ENCODE measurements around the gene ZCCHC24. TPM values are rescaled to one million over a fixed set of nuclear protein-coding genes. Genes with fewer than 3 reads are reported as not detected.

The ZCCHC24 gene
- total and polyA plus RNA-seq, 7 donors: 11.2 to 112 (median 43.0) TPM

- Histone ChIP-seq H3K36me3 (ENCODE audit: insufficient read depth in 1 of 2, low read depth in 1 of 2) (peaks cover 0 to 9% of the 10 kb centered on the region in 2 donors), H3K4me1 (peaks cover 100% of the 10 kb centered on the region), H3K4me3 (no peak overlapping the region), H3K27ac (peak overlapping the region; percentile 86), H3K27me3 (ENCODE audit: insufficient read depth in 3 of 3, low read length in 2 of 3) (no peaks in the 10 kb centered on the region), H3K9me3 (no peaks in the 10 kb centered on the region)
- ATAC-seq: no peak
- TF ChIP-seq, protein P1, sequence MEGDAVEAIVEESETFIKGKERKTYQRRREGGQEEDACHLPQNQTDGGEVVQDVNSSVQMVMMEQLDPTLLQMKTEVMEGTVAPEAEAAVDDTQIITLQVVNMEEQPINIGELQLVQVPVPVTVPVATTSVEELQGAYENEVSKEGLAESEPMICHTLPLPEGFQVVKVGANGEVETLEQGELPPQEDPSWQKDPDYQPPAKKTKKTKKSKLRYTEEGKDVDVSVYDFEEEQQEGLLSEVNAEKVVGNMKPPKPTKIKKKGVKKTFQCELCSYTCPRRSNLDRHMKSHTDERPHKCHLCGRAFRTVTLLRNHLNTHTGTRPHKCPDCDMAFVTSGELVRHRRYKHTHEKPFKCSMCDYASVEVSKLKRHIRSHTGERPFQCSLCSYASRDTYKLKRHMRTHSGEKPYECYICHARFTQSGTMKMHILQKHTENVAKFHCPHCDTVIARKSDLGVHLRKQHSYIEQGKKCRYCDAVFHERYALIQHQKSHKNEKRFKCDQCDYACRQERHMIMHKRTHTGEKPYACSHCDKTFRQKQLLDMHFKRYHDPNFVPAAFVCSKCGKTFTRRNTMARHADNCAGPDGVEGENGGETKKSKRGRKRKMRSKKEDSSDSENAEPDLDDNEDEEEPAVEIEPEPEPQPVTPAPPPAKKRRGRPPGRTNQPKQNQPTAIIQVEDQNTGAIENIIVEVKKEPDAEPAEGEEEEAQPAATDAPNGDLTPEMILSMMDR (IDR thresholded peaks at IDR 0.05): no peak
- peak in 1 of 2 donors; percentile 6 for DNase-seq
- intact Hi-C loops (cut with DNase I): loop anchor here (5.0 kb wide), 1 partner anchor 40 kb away; no protein-coding TSS in a partner anchor
- 96 to 98% (median 97%) methylated on average over 7 of the region's 7 CpGs for WGBS, 3 donors
Observed at GRCh38 chr10:79402625-79402946, 42.8 kb downstream of the ZCCHC24 start.

DNA sequence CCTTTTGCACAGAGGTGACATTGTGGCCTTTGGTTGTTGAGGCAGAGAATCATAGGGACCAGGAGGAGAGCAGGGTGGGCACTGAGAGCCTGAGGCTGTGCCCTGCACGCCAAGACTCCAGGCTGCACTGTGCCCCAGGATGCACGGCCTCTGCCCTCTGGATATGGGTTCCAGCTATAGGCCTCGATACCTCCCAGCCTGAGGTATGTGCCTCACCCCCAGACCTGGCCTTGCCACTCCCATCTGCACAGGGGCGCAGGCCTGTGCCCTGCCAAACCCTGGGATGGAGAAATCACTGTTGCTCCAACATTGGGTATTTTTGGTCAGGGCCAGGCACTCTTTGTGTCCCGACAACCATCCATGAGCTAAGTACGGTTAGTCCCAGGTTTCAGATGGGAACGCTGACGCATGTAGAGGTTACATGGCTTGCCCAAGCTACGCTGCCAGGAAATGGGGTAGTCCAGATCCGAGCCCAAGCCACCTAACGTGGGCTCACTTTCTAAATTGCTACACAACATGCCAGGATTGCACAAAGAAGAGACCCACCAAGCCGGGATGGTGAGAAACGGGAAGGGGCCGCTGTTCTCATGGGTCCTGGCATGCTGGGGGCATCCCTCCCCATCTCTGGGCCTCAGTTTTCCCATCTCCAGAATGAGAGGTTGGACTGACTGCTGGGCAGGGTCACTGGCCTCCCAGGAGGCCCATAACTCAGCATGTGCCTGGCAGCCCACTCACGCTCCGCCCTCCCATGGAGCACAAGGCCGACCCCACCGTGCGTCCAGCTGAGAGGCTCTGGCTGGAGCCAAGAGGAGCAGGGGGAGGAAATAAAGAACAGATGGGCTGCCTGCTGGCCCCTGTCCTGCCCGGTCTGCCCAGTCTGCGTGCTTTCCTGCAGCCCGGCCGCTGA, 44.2 kb downstream of the ZCCHC24 start:
- intact Hi-C loops (cut with DNase I): loop anchor here (5.0 kb wide), 1 partner anchor 41 kb away; no protein-coding TSS in a partner anchor
- TF ChIP-seq, protein P1 (IDR thresholded peaks at IDR 0.05): no peak
- peaks cover 0 to 8% of the 10 kb centered on the region in 2 donors for H3K36me3 ChIP-seq (ENCODE audit: insufficient read depth in 1 of 2, low read depth in 1 of 2)
- H3K4me3 ChIP-seq: peak overlapping the region; percentile 20
- H3K9me3 ChIP-seq: no peaks in the 10 kb centered on the region
- no peaks in the 10 kb centered on the region for H3K27me3 ChIP-seq (ENCODE audit: insufficient read depth in 3 of 3, low read length in 2 of 3)
- 40 to 57% (median 44%) methylated on average over 23 of the region's 23 CpGs for WGBS, 3 donors
- ATAC-seq (peak; percentile 26 to 52 (median 40)), DNase-seq (peak; percentile 82 to 89)
- peaks cover 100% of the 10 kb centered on the region for H3K4me1 ChIP-seq
- peak overlapping the region; percentile 86 for H3K27ac ChIP-seq

- H3K9me3 ChIP-seq: no peaks in the 10 kb centered on the region
- ATAC-seq: peak in 2 of 4 donors; percentile 29 to 34
- H3K27me3 ChIP-seq (ENCODE audit: insufficient read depth in 3 of 3, low read length in 2 of 3): no peaks in the 10 kb centered on the region
- peak overlapping the region; percentile 86 for H3K27ac ChIP-seq
- peaks cover 98% of the 10 kb centered on the region for H3K4me1 ChIP-seq
- peaks cover 0 to 4% of the 10 kb centered on the region in 2 donors for H3K36me3 ChIP-seq (ENCODE audit: insufficient read depth in 1 of 2, low read depth in 1 of 2)
- peak; percentile 51 to 74 for DNase-seq
- TF ChIP-seq, protein P1 (IDR thresholded peaks at IDR 0.05): peak; percentile 61
- intact Hi-C loops (cut with DNase I): loop anchor here (1.0 to 5.0 kb wide), 2 partner anchors 42 to 67 kb away; no protein-coding TSS in a partner anchor
- 69 to 74% (median 70%) methylated on average over 11 of the region's 11 CpGs for WGBS, 3 donors
- H3K4me3 ChIP-seq: peak overlapping the region; percentile 22
Observed at GRCh38 chr10:79400146-79401004, 45.0 kb downstream of the ZCCHC24 start.

GRCh38 chr10:79399223-79399831, 46.1 kb downstream of the ZCCHC24 start:
- Histone ChIP-seq H3K27me3 (ENCODE audit: insufficient read depth in 3 of 3, low read length in 2 of 3) (no peaks in the 10 kb centered on the region), H3K4me3 (peak overlapping the region; percentile 23), H3K4me1 (peaks cover 89% of the 10 kb centered on the region), H3K27ac (peak overlapping the region; percentile 86), H3K9me3 (no peaks in the 10 kb centered on the region), H3K36me3 (ENCODE audit: insufficient read depth in 1 of 2, low read depth in 1 of 2) (peaks cover 0 to 6% of the 10 kb centered on the region in 2 donors)
- DNase-seq (peak; percentile 88 to 91), ATAC-seq (peak; percentile 39 to 53 (median 46))
- WGBS, 3 donors: 11 to 29% (median 14%) methylated on average over 15 of the region's 15 CpGs
- intact Hi-C loops (cut with DNase I): no loop called here
- TF ChIP-seq, protein P1 (IDR thresholded peaks at IDR 0.05): no peak
